ENCODE data around the gene CKB. TPM values are rescaled to one million over a fixed set of nuclear protein-coding genes. Genes with fewer than 3 reads are reported as not detected.
A peak's percentile ranks its signal among the peaks of the same experiment; 100 is the strongest.

Gene CKB
- polyA plus RNA-seq, 3 donors = 0.76 to 12.5 (median 2.7) TPM

- WGBS (ENCODE audit: insufficient coverage) = 94% methylated on average over 11 of the region's 11 CpGs
- no peaks in the 10 kb centered on the region for H3K4me1 ChIP-seq (ENCODE audit: control insufficient read depth in 1 of 2, insufficient read depth in 2 of 2, low read length in 2 of 2)
- H3K36me3 ChIP-seq (replicated peaks in 1 of 2; ENCODE audit: control insufficient read depth in 1 of 2, insufficient read depth in 2 of 2, low read length in 2 of 2) = peaks cover 0 to 3% of the 10 kb centered on the region in 2 donors
- H3K27me3 ChIP-seq (ENCODE audit: control insufficient read depth in 2 of 2, insufficient read depth in 2 of 2, low read length in 2 of 2) = no peaks in the 10 kb centered on the region
- no peaks in the 10 kb centered on the region for H3K9me3 ChIP-seq (replicated peaks in 1 of 2; ENCODE audit: control insufficient read depth in 1 of 2, insufficient read depth in 1 of 2, low read length in 2 of 2)
- peaks cover 0 to 4% (median 2%) of the 10 kb centered on the region in 3 donors for H3K27me3 Mint-ChIP-seq (ENCODE audit: low read depth in 3 of 3)
- intact Hi-C loops (cut with micrococcal nuclease) = loop anchor here (2.0 to 5.0 kb wide), 2 partner anchors 45 to 47 kb away; no protein-coding TSS in a partner anchor
- H4K20me1 ChIP-seq (ENCODE audit: insufficient read depth, low read length) = peaks cover 30% of the 10 kb centered on the region
- no peak overlapping the region for H3K4me3 ChIP-seq (replicated peaks in 1 of 3; ENCODE audit: low read depth in 2 of 3, low read length in 3 of 3)
- H3K27ac ChIP-seq (ENCODE audit: low read depth in 1 of 2, low read length in 2 of 2) = no peak overlapping the region
- no peak overlapping the region for H2AFZ ChIP-seq (ENCODE audit: insufficient read depth, low read depth, low read length, poor library complexity, severe bottlenecking)
- no peaks in the 10 kb centered on the region for H3K79me2 ChIP-seq (ENCODE audit: insufficient read depth, low read length)
- TF ChIP-seq CTCF (IDR thresholded peaks at IDR 0.05) = no peak
- no peaks in the 10 kb centered on the region for H3K4me1 Mint-ChIP-seq
- no peak overlapping the region for H3K4me2 ChIP-seq (replicated peaks; ENCODE audit: extremely low read depth, low read length, poor library complexity, severe bottlenecking)
- H3K27ac Mint-ChIP-seq = peak overlapping the region in 1 of 7 donors; percentile 23
- H3K4me3 Mint-ChIP-seq = no peak overlapping the region
- no peaks in the 10 kb centered on the region for H3K36me3 Mint-ChIP-seq
- no peaks in the 10 kb centered on the region for H3K9me3 Mint-ChIP-seq
- DNase-seq = no peak
- no peak overlapping the region for H3K9ac ChIP-seq (ENCODE audit: insufficient read depth, low read length, poor library complexity, severe bottlenecking)
These were observed 24.9 kb upstream of the CKB start for GRCh38 chr14:103547455-103547940.

DNA sequence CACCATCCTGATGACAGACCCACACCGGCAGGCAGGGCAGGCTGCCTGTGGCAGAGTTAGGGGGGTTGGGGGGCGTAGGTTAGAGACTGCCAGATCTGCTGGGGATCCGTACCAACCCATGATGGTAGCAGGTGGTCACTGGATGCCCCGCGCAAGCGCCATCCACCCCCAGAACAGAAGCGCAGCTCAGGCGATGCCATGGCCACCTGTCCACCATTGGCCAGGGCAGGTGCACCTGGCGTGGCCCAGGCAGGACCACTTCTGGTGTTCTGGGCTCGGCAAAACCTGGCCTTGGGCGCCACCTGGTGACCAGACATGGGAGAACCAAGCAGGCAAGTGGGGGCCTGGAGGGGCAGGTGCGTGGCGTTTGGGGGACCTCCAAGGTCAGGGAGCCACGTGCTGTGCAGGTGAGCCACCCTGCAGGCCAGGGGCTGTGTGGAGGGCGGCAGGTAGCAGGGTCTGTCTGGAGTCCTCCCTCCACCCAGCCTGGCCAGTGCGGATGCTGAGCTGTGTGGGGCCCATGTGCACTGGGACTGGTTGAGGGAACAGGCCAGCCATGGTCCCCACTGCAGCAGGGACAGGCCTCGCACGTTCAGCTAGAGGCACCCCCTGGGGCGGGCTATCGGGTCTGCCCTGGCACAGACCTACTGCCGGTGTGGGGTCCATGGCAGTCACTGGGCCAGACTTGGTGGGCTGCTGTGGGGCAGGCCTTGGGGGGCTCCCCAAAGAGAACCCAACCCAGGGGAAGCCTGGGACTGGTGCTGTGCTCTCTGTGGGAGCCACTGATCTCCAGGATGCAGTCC, 24.2 kb upstream of the CKB start:
- Histone ChIP-seq H3K36me3 (replicated peaks in 1 of 2; ENCODE audit: control insufficient read depth in 1 of 2, insufficient read depth in 2 of 2, low read length in 2 of 2) (no peaks in the 10 kb centered on the region), H3K27ac (ENCODE audit: low read depth in 1 of 2, low read length in 2 of 2) (no peak overlapping the region), H3K4me1 (ENCODE audit: control insufficient read depth in 1 of 2, insufficient read depth in 2 of 2, low read length in 2 of 2) (no peaks in the 10 kb centered on the region), H3K79me2 (ENCODE audit: insufficient read depth, low read length) (no peaks in the 10 kb centered on the region), H3K9me3 (replicated peaks in 1 of 2; ENCODE audit: control insufficient read depth in 1 of 2, insufficient read depth in 1 of 2, low read length in 2 of 2) (no peaks in the 10 kb centered on the region), H3K9ac (ENCODE audit: insufficient read depth, low read length, poor library complexity, severe bottlenecking) (no peak overlapping the region), H2AFZ (ENCODE audit: insufficient read depth, low read depth, low read length, poor library complexity, severe bottlenecking) (no peak overlapping the region), H4K20me1 (ENCODE audit: insufficient read depth, low read length) (peaks cover 24% of the 10 kb centered on the region), H3K4me3 (replicated peaks in 1 of 3; ENCODE audit: low read depth in 2 of 3, low read length in 3 of 3) (no peak overlapping the region), H3K27me3 (ENCODE audit: control insufficient read depth in 2 of 2, insufficient read depth in 2 of 2, low read length in 2 of 2) (no peaks in the 10 kb centered on the region), H3K4me2 (replicated peaks; ENCODE audit: extremely low read depth, low read length, poor library complexity, severe bottlenecking) (no peak overlapping the region)
- peak; percentile 99 for TF ChIP-seq CTCF (IDR thresholded peaks at IDR 0.05)
- Mint-ChIP-seq H3K4me1 (no peaks in the 10 kb centered on the region), H3K27ac (no peak overlapping the region), H3K27me3 (ENCODE audit: low read depth in 3 of 3) (peaks cover 2 to 6% (median 2%) of the 10 kb centered on the region in 3 donors), H3K36me3 (no peaks in the 10 kb centered on the region), H3K4me3 (no peak overlapping the region), H3K9me3 (no peaks in the 10 kb centered on the region)
- intact Hi-C loops (cut with micrococcal nuclease) = loop anchor here (1.0 to 5.0 kb wide), 4 partner anchors 28 to 46 kb away; no protein-coding TSS in a partner anchor
- peak; percentile 44 to 60 (median 56) for DNase-seq
- 30% methylated on average over 18 of the region's 21 CpGs for WGBS (ENCODE audit: insufficient coverage)
